NCI-H2029 (cell line): Measurements from ENCODE around the gene TVP23B.
"Not testable (repeated sequence)": the region's sequence is repeated elsewhere in the genome, so short reads cannot be mapped to it uniquely, and the experiment has no call there.

Experiments
- DNase-seq: peaks from one replicate; lab custom pipeline; 2025; lab: John Stamatoyannopoulos, UW

Gene TVP23B

GRCh38 chr17:18780991-18781718 lies at the start of gene TVP23B:
TVP23B (plus strand) TSS chr17:18781183; CDS start chr17:18781294, 111 bp downstream.
- DNase-seq = peak; percentile 84

- DNase-seq = not testable (repeated sequence)
Measured at GRCh38 chr17:18732438-18732837, 48.5 kb upstream of the TVP23B start.

DNA sequence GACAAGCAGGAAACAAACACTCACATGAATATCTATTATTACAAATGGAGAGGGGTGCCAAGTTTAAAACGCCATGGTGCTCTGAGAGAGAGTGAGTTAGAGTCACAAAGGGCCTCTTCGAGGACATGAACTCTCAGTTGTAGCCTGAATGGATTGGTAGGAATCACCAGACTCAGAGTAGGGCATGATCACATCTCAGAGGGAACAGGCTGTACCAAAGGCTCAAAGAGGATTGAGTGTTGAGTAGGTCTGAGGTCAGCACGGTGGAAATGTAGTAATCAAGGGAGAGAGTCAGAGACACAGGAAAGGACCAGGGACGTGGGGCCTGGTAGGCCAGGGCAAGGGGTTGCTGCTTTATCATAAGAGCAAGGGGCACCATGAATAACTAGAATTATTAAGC lies 47.6 kb upstream of the TVP23B start:
- not testable (repeated sequence) for DNase-seq

DNA sequence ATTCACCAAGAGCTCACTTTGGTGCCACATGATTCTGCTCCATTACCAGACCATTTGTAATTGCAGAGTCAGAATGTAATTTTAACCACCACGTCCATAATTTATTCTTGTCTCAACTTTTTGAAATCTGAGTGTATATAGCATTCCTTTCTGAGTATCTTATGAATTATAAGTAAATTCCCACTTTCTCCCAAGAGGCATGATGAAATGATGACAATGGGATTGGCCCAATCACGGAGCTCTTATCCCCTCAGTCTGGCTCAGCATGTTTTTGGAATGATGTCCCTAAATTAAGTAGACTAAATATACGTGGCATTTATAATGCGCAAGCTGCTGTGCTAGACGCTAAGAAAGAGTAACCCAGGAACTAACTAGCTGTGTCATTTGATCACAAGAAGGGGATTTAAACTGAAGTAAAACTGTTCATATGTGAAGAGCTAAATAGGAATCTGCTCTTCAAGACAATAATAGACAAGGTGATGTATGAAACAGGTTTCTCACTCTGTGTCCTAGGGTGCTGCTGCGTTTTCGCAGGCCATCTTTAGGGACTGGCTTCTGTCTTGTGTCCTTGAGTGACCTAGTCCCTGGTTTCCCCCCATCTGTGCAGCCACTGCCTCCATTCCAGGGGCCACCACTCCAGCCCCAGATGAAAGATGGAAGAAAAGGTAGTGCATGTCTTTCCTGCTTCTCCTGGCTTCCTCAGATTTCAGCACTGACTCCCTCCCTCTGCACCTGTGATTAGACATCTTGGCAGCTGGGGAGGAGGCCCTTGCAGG lies 41.2 kb upstream of the TVP23B start:
- not testable (repeated sequence) for DNase-seq

DNA sequence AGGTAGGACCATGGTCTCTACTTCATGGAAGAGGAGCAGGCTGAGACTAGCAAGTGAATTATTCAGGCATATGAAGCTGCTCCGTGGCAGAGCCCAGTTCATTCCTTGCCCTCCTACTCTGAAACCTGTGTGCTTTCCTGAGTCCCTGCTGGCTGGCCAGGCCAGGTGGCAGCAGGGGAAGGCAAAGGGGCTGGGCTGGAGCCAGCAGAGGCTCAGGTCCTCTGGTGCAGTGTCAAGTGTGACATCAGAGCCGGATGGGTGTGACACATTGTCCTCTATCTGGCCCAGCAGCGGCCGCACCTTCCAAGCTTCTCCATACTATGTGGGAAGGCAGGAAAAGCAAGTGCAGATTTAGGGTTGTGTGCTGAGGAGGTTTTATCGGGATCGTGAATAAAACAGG lies 39.8 kb upstream of the TVP23B start:
- DNase-seq = peak; percentile 24

GRCh38 chr17:18743699-18744421 lies 37.1 kb upstream of the TVP23B start, which contains the start of gene FBXW10:
FBXW10 (plus strand) TSS chr17:18744054; CDS start chr17:18744245, 191 bp downstream.
- DNase-seq = not testable (repeated sequence)

- DNase-seq = not testable (repeated sequence)
Measured at GRCh38 chr17:18744726-18745125, 36.3 kb upstream of the TVP23B start.

GRCh38 chr17:18746551-18746950 lies 34.4 kb upstream of the TVP23B start:
- not testable (repeated sequence) for DNase-seq

DNA sequence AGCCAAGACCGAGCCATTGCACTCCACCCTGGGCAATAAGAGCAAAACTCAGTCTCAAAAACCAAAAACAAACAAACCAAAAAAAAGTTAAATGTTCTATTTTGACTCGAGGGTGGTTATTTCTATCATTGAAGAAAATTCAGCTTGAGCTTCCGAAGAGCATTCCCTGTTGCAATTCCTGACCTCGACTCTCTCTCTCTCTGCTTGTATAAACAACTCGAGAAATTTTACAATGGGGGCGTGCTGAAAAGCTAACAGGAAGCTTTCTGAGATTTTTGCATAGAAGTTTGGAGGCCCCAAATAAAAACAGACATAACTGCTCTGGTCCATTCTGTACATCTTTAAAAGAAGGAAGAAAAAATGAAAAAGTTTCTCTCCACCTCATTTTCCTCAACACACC lies 33.5 kb upstream of the TVP23B start:
- not testable (repeated sequence) for DNase-seq

GRCh38 chr17:18750242-18750641 lies 30.7 kb upstream of the TVP23B start:
- DNase-seq = not testable (repeated sequence)

DNA sequence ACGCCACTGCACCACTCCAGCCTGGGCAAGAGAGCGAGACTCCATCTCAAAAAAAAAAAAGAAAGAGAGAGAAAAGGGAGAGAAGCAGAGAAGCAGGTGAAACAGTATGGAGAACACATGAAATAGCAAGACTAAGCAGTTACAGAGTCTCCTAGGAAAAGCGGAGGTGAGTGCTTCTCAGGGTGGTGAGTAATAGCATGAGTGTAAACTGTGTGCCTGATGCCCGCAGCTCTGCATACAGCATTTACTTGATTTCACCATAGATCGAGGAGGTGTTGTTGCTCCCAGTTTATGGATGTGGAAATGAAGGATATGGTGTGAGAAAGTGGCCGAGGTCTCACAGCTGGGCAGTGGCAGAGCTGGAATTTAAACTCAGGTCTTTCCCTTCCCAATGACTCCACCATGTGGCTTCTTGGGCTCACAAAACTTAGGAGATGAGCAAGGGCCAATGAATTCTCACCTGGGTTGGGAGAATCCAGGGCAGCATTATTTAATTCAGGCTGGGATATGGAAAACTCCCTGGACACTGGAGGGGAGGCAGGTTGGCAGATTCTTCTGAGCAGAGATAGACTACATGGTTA lies 27.1 kb upstream of the TVP23B start:
- not testable (repeated sequence) for DNase-seq

- not testable (repeated sequence) for DNase-seq
Measured at GRCh38 chr17:18755969-18756368, 25.0 kb upstream of the TVP23B start.

- DNase-seq = not testable (repeated sequence)
Measured at GRCh38 chr17:18757368-18758044, 23.5 kb upstream of the TVP23B start.

DNA sequence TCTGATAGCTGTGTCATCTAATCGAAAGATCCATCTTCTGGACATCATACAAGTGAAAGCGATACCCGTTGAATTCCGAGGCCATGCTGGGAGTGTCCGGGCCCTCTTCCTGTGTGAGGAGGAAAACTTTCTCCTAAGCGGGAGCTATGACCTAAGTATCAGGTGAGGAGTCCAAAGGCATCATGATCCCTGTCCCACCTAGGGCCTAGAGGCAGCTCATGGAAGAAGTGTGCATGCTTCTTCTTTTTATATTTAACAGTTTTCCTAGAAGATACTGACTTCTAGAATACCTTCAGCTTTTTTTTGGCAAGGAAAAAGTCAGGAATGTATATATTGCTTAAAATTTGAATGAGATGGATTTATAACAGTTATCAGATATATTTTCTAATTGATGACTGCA lies 22.6 kb upstream of the TVP23B start:
- not testable (repeated sequence) for DNase-seq

- not testable (repeated sequence) for DNase-seq
Measured at GRCh38 chr17:18760221-18760620, 20.8 kb upstream of the TVP23B start.

DNA sequence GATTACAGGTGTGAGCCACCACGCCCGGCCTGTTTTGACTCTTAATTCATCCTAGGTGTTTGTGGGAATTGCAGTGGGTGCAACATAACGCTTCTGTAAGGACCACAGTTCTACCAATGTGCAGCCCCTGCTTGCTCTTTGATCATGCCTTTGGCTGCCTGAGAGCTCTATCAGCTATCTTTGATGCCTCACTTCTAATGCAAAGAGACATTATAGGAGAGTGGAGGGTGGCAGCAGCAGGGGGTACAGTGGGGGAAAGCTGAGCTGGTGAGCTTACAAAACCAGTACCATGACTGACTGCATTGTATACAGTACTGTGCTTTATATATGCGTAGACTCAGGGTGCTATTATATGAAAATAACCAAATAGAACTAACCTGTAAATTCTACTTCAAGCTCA lies 10.4 kb upstream of the TVP23B start:
- DNase-seq = not testable (repeated sequence)

GRCh38 chr17:18771066-18771465 lies 9.9 kb upstream of the TVP23B start:
- DNase-seq = not testable (repeated sequence)

- no peak for DNase-seq
Measured at GRCh38 chr17:18772471-18772870, 8.5 kb upstream of the TVP23B start.

DNA sequence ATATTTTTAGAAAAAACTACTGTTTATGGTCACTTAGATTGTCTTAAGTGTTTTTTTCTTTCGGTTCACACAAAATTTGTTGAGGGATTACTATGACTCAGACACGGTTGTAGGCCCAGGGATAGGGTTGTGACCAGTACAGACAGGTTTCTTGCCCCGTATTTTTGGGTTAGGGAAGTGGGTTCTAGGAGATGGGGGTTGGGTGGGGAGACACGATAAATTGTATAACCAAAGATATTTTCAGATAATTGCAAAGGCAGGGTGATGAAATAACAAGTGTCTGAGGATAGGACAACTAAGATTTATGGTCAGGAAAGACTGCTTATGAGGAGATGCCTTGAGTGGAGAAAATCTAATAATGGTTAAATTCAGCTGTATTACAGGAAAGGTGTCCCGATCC lies 822 bp downstream of the TVP23B start:
- not testable (repeated sequence) for DNase-seq

DNA sequence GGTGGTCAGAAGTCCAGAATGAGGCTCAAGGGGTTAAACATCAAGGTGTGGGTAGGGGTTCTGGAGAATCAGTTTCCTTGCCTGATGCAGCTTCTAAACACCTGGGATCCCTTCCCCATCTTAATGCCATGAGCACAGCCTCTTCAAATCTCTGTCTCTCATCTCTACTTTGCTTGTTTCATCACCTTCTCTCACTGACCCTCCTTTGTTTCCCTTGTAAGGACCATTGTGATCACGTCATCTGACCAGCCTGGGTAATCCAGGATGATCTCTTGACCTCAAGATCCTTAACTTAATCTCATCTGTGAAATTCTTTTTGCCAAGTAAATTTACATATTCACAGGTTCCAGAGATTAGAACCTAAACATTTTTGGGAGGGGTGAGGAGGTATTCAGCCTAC lies 5.0 kb downstream of the TVP23B start:
- DNase-seq = not testable (repeated sequence)

DNA sequence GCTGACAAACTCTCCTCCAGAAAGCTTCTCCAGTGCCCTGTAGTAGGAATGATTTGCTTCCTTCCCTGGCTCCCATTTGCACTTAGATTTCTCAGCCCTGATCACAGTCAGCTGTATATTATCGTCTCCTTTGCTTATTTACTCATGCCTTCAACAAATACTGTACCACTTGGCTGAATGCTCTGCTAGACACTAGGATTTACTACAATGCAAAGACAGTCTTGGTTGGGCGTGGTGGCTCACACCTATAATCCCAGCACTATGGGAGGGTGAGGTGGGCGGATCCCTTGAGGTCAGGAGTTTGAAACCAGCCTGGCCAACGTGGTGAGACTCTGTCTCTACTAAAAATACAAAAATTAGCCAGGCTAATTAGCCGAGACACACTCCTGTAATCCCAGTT lies 5.9 kb downstream of the TVP23B start:
- not testable (repeated sequence) for DNase-seq
